H1 (cell line): ENCODE results near the gene TTC38. TPM values are rescaled to one million over a fixed set of nuclear protein-coding genes. Genes with fewer than 3 reads are reported as not detected.

Source experiments
- CTCF ChIA-PET: fragments of 300-600 bp; sonication (Branson Sonifier 250); formaldehyde crosslinking; loops from one replicate; lab custom pipeline; 2021; ENCODE audit not compliant: partially characterized antibody; lab: Charles Lee
- POLR2A ChIA-PET: fragments of 300-600 bp; sonication (Branson Sonifier 250); formaldehyde crosslinking; loops from one replicate; lab custom pipeline; 2021; ENCODE audit warnings: inconsistent platforms; ENCODE audit not compliant: partially characterized antibody; lab: Charles Lee
- DNase-seq, 2 experiments: peaks; one replicate each; pipeline versions ENCODE4 v3.0.0 to v3.0.0-alpha.2; 2010 to 2022; ENCODE audit warnings: low spot score in 2 of 2, low read depth in 1 of 2, mixed read lengths in 1 of 2
- FAIRE-seq: peaks from 2 replicates; lab custom pipeline; 2011; peaks lifted over from hg19 to GRCh38; lab: Jason Lieb, UNC
- H2AFZ ChIP-seq: 2 replicates; pipeline ENCODE4 v1.8.1; 2012; ENCODE audit warnings: low read length, inconsistent platforms
- H2AK5ac ChIP-seq: 2 replicates; pipeline ENCODE4 v1.6.1; 2013; ENCODE audit warnings: low read depth, low read length
- H2BK120ac ChIP-seq: replicated peaks from 2 replicates; pipeline ENCODE3; 2013; ENCODE audit warnings: low read depth, low read length, inconsistent platforms
- H2BK12ac ChIP-seq: 2 replicates; pipeline ENCODE4 v1.6.1; 2013; ENCODE audit warnings: low read depth, low read length
- H2BK15ac ChIP-seq: 2 replicates; pipeline ENCODE4 v1.6.1; 2013; ENCODE audit warnings: low read length
- H2BK20ac ChIP-seq: 2 replicates; pipeline ENCODE4 v1.6.1; 2013; ENCODE audit warnings: low read length
- H2BK5ac ChIP-seq: 2 replicates; pipeline ENCODE4 v1.6.1; 2013; ENCODE audit warnings: low read depth, low read length
- H3K14ac ChIP-seq: 2 replicates; pipeline ENCODE4 v1.6.1; 2013; ENCODE audit warnings: inconsistent platforms; ENCODE audit not compliant: insufficient read length
- H3K18ac ChIP-seq: 2 replicates; pipeline ENCODE4 v1.6.1; 2013; ENCODE audit warnings: low read length; ENCODE audit errors: extremely low read depth
- H3K23ac ChIP-seq: 2 replicates; pipeline ENCODE4 v1.6.1; 2013; ENCODE audit warnings: inconsistent platforms; ENCODE audit not compliant: insufficient read length
- H3K23me2 ChIP-seq: 2 replicates; pipeline ENCODE4 v1.6.1; 2013; ENCODE audit warnings: low read depth, low read length
- H3K27ac ChIP-seq: 2 replicates; pipeline ENCODE4 v1.6.1; 2011; ENCODE audit warnings: low read depth, low read length, inconsistent platforms
- H3K27me3 ChIP-seq, 4 experiments: replicated peaks in 1 of 4; 1 replicate in 1 of 4; 2 replicates in 3 of 4; pipeline versions ENCODE4 v1.6.1 to v1.8.1; 2011 to 2013; ENCODE audit warnings: low read length in 3 of 4, mild to moderate bottlenecking in 3 of 4, inconsistent platforms in 2 of 4, mixed read lengths in 2 of 4, moderate library complexity in 1 of 4; ENCODE audit not compliant: control insufficient read depth in 3 of 4, insufficient read depth in 3 of 4; ENCODE audit errors: extremely low read depth in 1 of 4
- H3K36me3 ChIP-seq, 4 experiments: 2 replicates each; pipeline versions ENCODE4 v1.6.1 to v1.8.1; 2011 to 2013; ENCODE audit warnings: mild to moderate bottlenecking in 4 of 4, low read length in 3 of 4, moderate library complexity in 2 of 4, control low read depth in 1 of 4, inconsistent platforms in 1 of 4; ENCODE audit not compliant: insufficient read depth in 4 of 4, control insufficient read depth in 2 of 4
- H3K4ac ChIP-seq: replicated peaks from 2 replicates; pipeline ENCODE3; 2013; ENCODE audit warnings: low read length, low read depth, mixed read lengths, inconsistent platforms; ENCODE audit not compliant: insufficient read length
- H3K4me1 ChIP-seq, 4 experiments: replicated peaks in 1 of 4; 1 replicate in 1 of 4; 2 replicates in 3 of 4; pipeline versions ENCODE4 v1.6.1 to v1.8.1; 2011 to 2013; ENCODE audit warnings: low read length in 3 of 4, inconsistent platforms in 2 of 4, mixed read lengths in 1 of 4; ENCODE audit not compliant: insufficient read depth in 4 of 4, control insufficient read depth in 3 of 4
- H3K4me2 ChIP-seq, 2 experiments: 2 replicates each; pipeline versions ENCODE4 v1.6.1 to v1.8.1; 2011 to 2013; ENCODE audit warnings: low read depth in 2 of 2, low read length in 2 of 2, control low read depth in 1 of 2, inconsistent platforms in 1 of 2, mild to moderate bottlenecking in 1 of 2; ENCODE audit not compliant: insufficient read depth in 1 of 2
- H3K4me3 ChIP-seq, 4 experiments: fragments of 200-600, 300-600 bp in 1 of 4; sonication (generic), shearing (Covaris generic), sonication (Bioruptor Twin) in 1 of 4; 2 replicates each; pipeline versions ENCODE4 v1.5.1 to v1.8.1; 2011 to 2016; ENCODE audit warnings: low read length in 4 of 4, low read depth in 3 of 4, control low read depth in 2 of 4, inconsistent platforms in 2 of 4, mild to moderate bottlenecking in 2 of 4, mixed read lengths in 1 of 4, moderate library complexity in 1 of 4; ENCODE audit not compliant: insufficient read depth in 2 of 4; ENCODE audit errors: extremely low read depth in 1 of 4
- H3K56ac ChIP-seq: replicated peaks from 2 replicates; pipeline ENCODE3; 2013; ENCODE audit warnings: low read depth, mild to moderate bottlenecking, mixed read lengths, low read length, inconsistent platforms; ENCODE audit not compliant: insufficient read length
- H3K79me1 ChIP-seq: 2 replicates; pipeline ENCODE4 v1.6.1; 2013; ENCODE audit warnings: low read depth, low read length, control low read depth
- H3K79me2 ChIP-seq, 2 experiments: 2 replicates each; pipeline versions ENCODE4 v1.6.1 to v1.8.1; 2012 to 2013; ENCODE audit warnings: low read length in 2 of 2, mild to moderate bottlenecking in 2 of 2, inconsistent platforms in 1 of 2; ENCODE audit not compliant: insufficient read depth in 2 of 2, control insufficient read depth in 1 of 2
- H3K9ac ChIP-seq, 4 experiments: replicated peaks in 1 of 4; 1 replicate in 1 of 4; 2 replicates in 3 of 4; pipeline versions ENCODE4 v1.6.1 to v1.8.1; 2011 to 2013; ENCODE audit warnings: low read depth in 3 of 4, low read length in 3 of 4, control low read depth in 2 of 4, mild to moderate bottlenecking in 2 of 4, moderate library complexity in 2 of 4, inconsistent platforms in 1 of 4; ENCODE audit errors: extremely low read depth in 1 of 4
- H3K9me3 ChIP-seq, 2 experiments: 2 replicates each; pipeline versions ENCODE4 v1.6.1 to v1.8.1; 2012 to 2013; ENCODE audit warnings: mild to moderate bottlenecking in 2 of 2, moderate library complexity in 2 of 2, control low read depth in 1 of 2, inconsistent platforms in 1 of 2, low read depth in 1 of 2, low read length in 1 of 2, mixed read lengths in 1 of 2; ENCODE audit not compliant: insufficient read depth in 2 of 2
- H4K20me1 ChIP-seq, 2 experiments: replicated peaks in 1 of 2; 2 replicates each; pipeline versions ENCODE3 to v1.8.1; 2011 to 2013; ENCODE audit warnings: inconsistent platforms in 2 of 2, low read length in 2 of 2, mild to moderate bottlenecking in 1 of 2; ENCODE audit not compliant: insufficient read depth in 2 of 2, control insufficient read depth in 1 of 2
- H4K5ac ChIP-seq: 2 replicates; pipeline ENCODE4 v1.6.1; 2013; ENCODE audit warnings: low read length, low read depth, mixed read lengths, inconsistent platforms; ENCODE audit not compliant: insufficient read length
- H4K8ac ChIP-seq: 2 replicates; pipeline ENCODE4 v1.8.0; 2013; ENCODE audit warnings: mild to moderate bottlenecking, moderate library complexity, low read length, inconsistent platforms; ENCODE audit not compliant: insufficient read depth; ENCODE audit errors: extremely low read depth
- H4K91ac ChIP-seq: replicated peaks from 2 replicates; pipeline ENCODE3; 2013; ENCODE audit warnings: low read length, mixed read lengths, inconsistent platforms; ENCODE audit not compliant: insufficient read length
- CHD1 ChIP-seq: IDR thresholded peaks from 2 replicates; pipeline ENCODE4 v1.6.1; 2012; ENCODE audit warnings: low read depth, low read length, improper control_type of control experiment
- HDAC2 ChIP-seq, 2 experiments: fragments of 300-600 bp in 1 of 2; sonication (generic) in 1 of 2; IDR thresholded peaks; 2 replicates each; pipeline ENCODE4 v1.6.1; 2011 to 2012; ENCODE audit warnings: low read depth in 2 of 2, low read length in 2 of 2, mild to moderate bottlenecking in 2 of 2, moderate library complexity in 2 of 2, borderline replicate concordance in 1 of 2, inconsistent platforms in 1 of 2
- JUND ChIP-seq: IDR thresholded peaks from 2 replicates; pipeline ENCODE4 v1.6.1; 2011; ENCODE audit warnings: mild to moderate bottlenecking, improper control_type of control experiment, low read length
- POLR2AphosphoS5 ChIP-seq: IDR thresholded peaks from 2 replicates; pipeline ENCODE4 v1.6.1; 2011; ENCODE audit warnings: low read depth, low read length
- RBBP5 ChIP-seq: IDR thresholded peaks from 2 replicates; pipeline ENCODE4 v1.7.1; 2012; ENCODE audit warnings: low read depth, mild to moderate bottlenecking, inconsistent platforms, low read length, moderate library complexity, borderline replicate concordance
- SUZ12 ChIP-seq: fragments of 200-600 bp; sonication (generic); IDR thresholded peaks from 2 replicates; pipeline ENCODE4 v1.6.1; 2012; ENCODE audit warnings: mild to moderate bottlenecking, inconsistent platforms, low read length, moderate library complexity, mixed read lengths
- WGBS, 2 experiments: shearing (Covaris generic) in 1 of 2; methylation state at CpG; one replicate each; pipeline versions ENCODE4 v1.1.6 to v1.1.7; 2013 to 2015; ENCODE audit warnings: low lambda C conversion rate in 2 of 2, mixed read lengths in 2 of 2, inconsistent platforms in 1 of 2, low coverage in 1 of 2, missing lambda C conversion rate in 1 of 2; ENCODE audit not compliant: insufficient replicate concordance in 2 of 2, insufficient coverage in 1 of 2, insufficient read length in 1 of 2; ENCODE audit errors: extremely low coverage in 1 of 2, missing lambda C conversion rate in 1 of 2; 5-methylcytosine and 5-hydroxymethylcytosine counted together
- polyA plus RNA-seq, 7 experiments: library from polyadenylated mRNA; depleted of rRNA in 3 of 7; stranded (reverse) in 5 of 7; unstranded in 2 of 7; fragments of >200 nt in 5 of 7; fragments of 200-250 nt in 2 of 7; gene quantifications; 1 replicate in 5 of 7; 2 replicates in 1 of 7; 4 replicates in 1 of 7; pipeline versions ENCODE4 v1.2.1 to v1.2.3, GENCODE V29; 2011 to 2013; ENCODE audit warnings: missing spikeins in 2 of 7, mixed read lengths in 2 of 7
- total RNA-seq: library from RNA; stranded (reverse); fragmentation: NEBNext Ultra II Directional; extraction: Animal tissue kit (Norgen Biotek cat#: 25700); gene quantifications from 2 replicates; pipeline ENCODE4 v1.2.1, GENCODE V29; 2021

Gene TTC38
- total and polyA plus RNA-seq, 2 of the 8 experiments (the other 6 are each of a cell fraction or from before 2014, with no cell fraction given) = 25.3 to 34.8 TPM

- Histone ChIP-seq H3K4me2 (no peak overlapping the region), H4K20me1 (peaks cover 4 to 6% of the 10 kb centered on the region in 2 experiments), H2BK12ac (no peak overlapping the region), H3K79me1 (peaks cover 6% of the 10 kb centered on the region), H4K91ac (no peak overlapping the region), H3K23ac (no peak overlapping the region), H2BK20ac (no peak overlapping the region), H2AK5ac (no peak overlapping the region), H3K36me3 (peaks cover 8 to 27% (median 17%) of the 10 kb centered on the region in 4 experiments; a peak in 7 of 8 replicates), H2BK120ac (no peak overlapping the region), H4K5ac (no peak overlapping the region), H2BK5ac (no peak overlapping the region; the same call in 1 of the 2 replicates), H3K4me3 (no peak overlapping the region), H3K18ac (no peak overlapping the region), H3K27ac (no peak overlapping the region), H2AFZ (no peak overlapping the region), H3K23me2 (peaks cover 14% of the 10 kb centered on the region), H3K4me1 (peaks cover 4 to 11% (median 5%) of the 10 kb centered on the region in 4 experiments; a peak in 4 of 7 replicates), H3K9ac (0 out of 7 replicates have a peak overlapping the region, but pooled peaks of 1 of the 4 experiments have one; percentile 10), H3K4ac (no peak overlapping the region), H4K8ac (no peak overlapping the region), H3K14ac (no peak overlapping the region), H3K27me3 (no peaks in the 10 kb centered on the region), H3K9me3 (no peaks in the 10 kb centered on the region), H3K56ac (no peak overlapping the region), H3K79me2 (peaks cover 3 to 14% of the 10 kb centered on the region in 2 experiments; a peak in 3 of 4 replicates), H2BK15ac (no peak overlapping the region)
- ChIA-PET CTCF (interaction anchor here (1.0 to 1.5 kb wide), 4 partner anchors 8 to 47 kb away, joined by 3 to 4 read pairs (median 3); no protein-coding TSS in a partner anchor), POLR2A (no interaction called here)
- 92% methylated on average over 13 of the region's 13 CpGs; no CpG with 5 or more reads in 1 of the 2 experiments for WGBS, 2 experiments
- DNase-seq (no peak), FAIRE-seq (no peak)
- no peak for TF ChIP-seq RBBP5
- TF ChIP-seq JUND = no peak
- TF ChIP-seq POLR2AphosphoS5 = no peak
- no peak for TF ChIP-seq SUZ12
- TF ChIP-seq HDAC2 (IDR thresholded peaks at IDR 0.05; ENCODE audit: borderline replicate concordance in 1 of 2, low read depth in 2 of 2, low read length in 2 of 2) = no peak
- no peak for TF ChIP-seq CHD1
Measured at GRCh38 chr22:46299101-46299500, 31.3 kb downstream of the TTC38 start.
